Right cardiac atrium (tissue), 5 donors: ENCODE results near the gene CNTNAP2. TPM values are rescaled to one million over a fixed set of nuclear protein-coding genes. Genes with fewer than 3 reads are reported as not detected.

Experiments
- ATAC-seq, 2 donors: fragments of 200-7000 bp; cut with Tn5 transposase; one replicate each; pipeline versions ENCODE4 v1.8.0 to v1.9.1; 2020; ENCODE audit warnings: moderate library complexity in 2 of 2, mild to moderate bottlenecking in 1 of 2
- DNase-seq, 3 donors: peaks; one replicate each; pipeline ENCODE4 v3.0.0-alpha.2; 2020
- H3K27ac ChIP-seq: one replicate; pipeline ENCODE4 v1.5.1; 2013; ENCODE audit warnings: mild to moderate bottlenecking, low read length, control low read depth, moderate library complexity
- H3K27me3 ChIP-seq: one replicate; pipeline ENCODE4 v1.6.1; 2013; ENCODE audit not compliant: control insufficient read depth, insufficient read depth
- H3K4me1 ChIP-seq: one replicate; pipeline ENCODE4 v1.6.1; 2013; ENCODE audit warnings: low read length; ENCODE audit not compliant: control insufficient read depth, insufficient read depth
- H3K4me3 ChIP-seq: one replicate; pipeline ENCODE4 v1.5.1; 2013; ENCODE audit warnings: low read length, control low read depth
- H3K9me3 ChIP-seq: one replicate; pipeline ENCODE4 v1.6.1; 2013; ENCODE audit warnings: low read length; ENCODE audit not compliant: control insufficient read depth
- WGBS: extraction: QIAGEN DNeasy Blood & Tissue Kit; methylation state at CpG from one replicate; pipeline ENCODE4 v1.1.7; 2013; 5-methylcytosine and 5-hydroxymethylcytosine counted together
- intact Hi-C, 4 donors: fragments of 100-400 bp; cut with DNase I; formaldehyde crosslinking; loops; one replicate each; pipeline versions ENCODE4 v1.11.0 to v1.14.0; 2022 to 2023
- polyA plus RNA-seq: library from polyadenylated mRNA; stranded (reverse); fragments of 200-250 nt; gene quantifications from one replicate; pipeline ENCODE4 v1.2.3, GENCODE V29; 2013
- total RNA-seq, 4 donors: library from RNA; stranded (reverse); fragmentation: NEBNext Ultra II Directional; extraction: Animal tissue kit (Norgen Biotek cat#: 25700); gene quantifications; one replicate each; pipeline ENCODE4 v1.2.1, GENCODE V29; 2021
- donor health status: healthy with polysubstance abuse.
- donor health status: DM: no; HTN: yes; CAD: no.
- donor health status: DM: no; HTN: no; CAD: no.
- donor health status: DM: no; HTN: yes; CAD: no; lungs with severe emphysema.
- donor health status: DM: yes; HTN: yes; CAD: no.

CNTNAP2 gene
- total and polyA plus RNA-seq, 5 donors: 0.23 to 1.7 (median 0.91) TPM; not detected in 1

DNA sequence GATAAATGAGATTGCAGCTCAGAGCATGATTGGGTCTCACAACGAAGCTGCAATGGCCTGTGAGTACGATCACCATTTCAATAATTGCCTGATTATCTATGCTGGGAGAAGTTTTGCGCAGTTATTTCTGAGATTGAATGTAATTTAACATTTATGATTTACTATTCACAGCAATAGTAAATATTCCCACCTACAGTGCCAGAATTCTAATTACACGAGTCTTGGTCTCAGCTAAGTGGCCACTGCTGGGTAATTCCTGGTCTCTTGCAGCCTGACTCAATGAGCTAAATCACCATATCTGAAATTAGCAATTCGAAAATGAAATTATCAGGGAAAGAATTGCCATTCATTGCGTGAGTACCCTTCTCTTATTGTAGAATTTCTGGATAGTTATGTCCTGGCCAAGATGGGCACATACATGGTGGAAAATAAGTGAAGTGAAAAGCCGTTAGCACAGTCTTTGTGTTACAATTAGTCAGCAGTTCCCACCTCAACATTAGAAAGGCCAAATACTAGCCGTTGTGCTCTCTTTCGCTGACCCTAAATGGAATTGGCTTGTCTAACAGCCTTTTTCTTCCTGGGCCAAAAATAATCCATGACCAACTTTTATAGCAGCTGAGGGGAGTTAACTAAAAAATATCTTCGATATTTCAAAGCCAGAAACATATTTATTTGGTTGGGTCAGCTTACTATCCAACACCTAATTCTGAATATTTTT is 1793.0 kb downstream of the CNTNAP2 start:
- Histone ChIP-seq H3K4me3 (no peak overlapping the region), H3K9me3 (no peaks in the 10 kb centered on the region), H3K27ac (no peak overlapping the region), H3K4me1 (no peaks in the 10 kb centered on the region), H3K27me3 (no peaks in the 10 kb centered on the region)
- WGBS: 76% methylated on average over 10 of the region's 10 CpGs
- DNase-seq (no peak), ATAC-seq (no peak)
- intact Hi-C loops: no loop called here

DNA sequence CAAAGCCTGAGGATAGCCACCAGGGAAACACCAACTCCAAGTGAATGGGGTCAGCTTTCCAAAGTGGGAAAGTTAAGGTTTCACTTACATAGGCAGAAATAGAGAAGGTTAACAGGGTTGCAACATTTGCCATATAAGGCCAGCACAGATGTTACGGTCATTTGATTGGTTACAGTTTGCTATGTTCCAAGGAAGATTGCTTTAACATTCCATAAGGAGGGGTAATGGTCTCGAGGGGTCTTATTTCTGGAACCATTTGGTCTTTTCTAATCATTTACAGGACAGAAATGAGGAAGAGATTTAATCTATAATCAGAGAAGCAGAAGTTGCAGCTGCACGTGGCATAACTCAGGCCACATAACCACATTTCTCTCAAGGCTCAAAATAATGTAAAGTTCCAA is 1794.6 kb downstream of the CNTNAP2 start:
- H3K4me3 ChIP-seq: no peak overlapping the region
- no peaks in the 10 kb centered on the region for H3K9me3 ChIP-seq
- DNase-seq: no peak
- intact Hi-C loops: no loop called here
- WGBS: 34% methylated on average over 3 of the region's 3 CpGs
- no peak for ATAC-seq
- H3K27me3 ChIP-seq: no peaks in the 10 kb centered on the region
- no peaks in the 10 kb centered on the region for H3K4me1 ChIP-seq
- no peak overlapping the region for H3K27ac ChIP-seq

DNA sequence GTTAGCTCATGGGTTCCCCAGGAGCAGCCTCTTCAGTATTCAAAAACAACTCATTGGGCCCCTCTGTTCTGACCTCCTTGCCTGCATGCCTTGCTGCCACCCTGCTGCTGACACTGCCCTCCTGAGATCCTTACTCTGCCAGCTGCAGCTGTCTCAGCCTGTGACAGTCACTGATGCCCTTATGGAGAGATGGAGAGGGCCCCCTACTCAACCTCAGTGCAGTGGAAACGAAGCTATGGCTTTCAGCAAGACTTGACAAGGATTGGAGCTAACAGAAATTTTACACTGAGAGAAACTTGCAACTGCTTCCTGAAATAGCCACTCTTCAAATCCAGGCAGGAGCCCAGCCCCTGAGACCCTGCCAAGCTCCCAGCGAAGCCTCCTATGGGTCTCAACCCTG is 1795.7 kb downstream of the CNTNAP2 start:
- WGBS: 34% methylated on average over 2 of the region's 2 CpGs
- DNase-seq: no peak
- ATAC-seq: no peak

DNA sequence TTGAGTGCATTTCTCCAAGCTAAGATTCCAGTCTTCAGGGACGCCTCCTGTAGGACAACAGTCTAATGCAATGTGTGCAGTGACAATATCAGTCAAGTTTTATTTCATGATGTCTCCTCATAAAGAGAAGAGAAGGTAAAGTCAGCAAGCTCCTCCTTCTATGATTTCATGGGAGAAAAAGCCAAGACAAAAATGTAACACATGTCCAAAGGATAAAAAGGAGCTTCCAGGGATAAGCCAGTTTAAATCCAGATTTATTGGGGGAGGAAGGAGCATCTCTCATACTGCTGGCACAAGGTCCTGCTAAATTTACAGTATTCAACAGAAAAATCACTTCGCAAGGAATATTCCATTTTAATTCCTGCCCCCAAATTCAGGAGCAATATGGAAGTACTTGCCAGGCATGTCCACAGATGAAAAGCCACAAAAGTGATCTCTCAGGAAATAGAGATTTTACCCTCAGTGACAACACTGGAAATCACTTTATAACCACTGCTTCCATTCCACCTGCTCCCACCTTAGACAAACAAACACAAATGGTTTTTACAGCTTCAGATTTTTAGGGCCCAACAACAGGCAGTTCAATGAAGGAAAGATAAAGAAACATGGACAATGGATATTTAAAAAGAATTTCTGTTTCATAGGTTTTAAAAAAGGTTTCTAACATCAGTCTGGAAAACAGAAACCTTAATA is 1796.5 kb downstream of the CNTNAP2 start:
- no peaks in the 10 kb centered on the region for H3K9me3 ChIP-seq
- DNase-seq (no peak), ATAC-seq (no peak)
- no peaks in the 10 kb centered on the region for H3K4me1 ChIP-seq
- H3K27me3 ChIP-seq: no peaks in the 10 kb centered on the region
- WGBS: 88% methylated on average over 2 of the region's 2 CpGs
- H3K27ac ChIP-seq: no peak overlapping the region
- no peak overlapping the region for H3K4me3 ChIP-seq
- intact Hi-C loops: no loop called here

More for the DNA sequence above, 1795.7 kb downstream of the CNTNAP2 start:
- intact Hi-C loops: no loop called here
- Histone ChIP-seq H3K4me3 (no peak overlapping the region), H3K9me3 (no peaks in the 10 kb centered on the region), H3K4me1 (no peaks in the 10 kb centered on the region), H3K27ac (no peak overlapping the region), H3K27me3 (no peaks in the 10 kb centered on the region)

DNA sequence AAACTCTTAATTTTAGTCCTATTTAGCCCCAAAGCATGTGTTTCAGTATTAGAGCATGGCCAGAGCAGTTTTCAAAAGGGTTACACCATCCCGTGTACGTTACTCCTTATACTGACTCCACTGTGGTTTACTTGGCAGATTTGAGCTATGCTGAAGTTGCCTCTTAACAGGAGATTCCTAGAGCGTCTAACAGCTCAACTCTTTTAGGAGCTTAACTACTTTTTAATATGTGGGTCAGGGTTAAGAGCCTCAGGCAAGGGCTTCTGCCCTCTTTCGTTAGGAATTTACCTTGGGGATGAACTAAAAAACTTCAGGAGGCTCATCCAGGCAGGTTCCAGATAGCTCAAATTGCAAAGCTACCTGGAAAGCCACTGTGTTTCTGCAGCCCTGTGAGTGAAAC is 1799.2 kb downstream of the CNTNAP2 start:
- Histone ChIP-seq H3K4me3 (no peak overlapping the region), H3K4me1 (no peaks in the 10 kb centered on the region), H3K9me3 (no peaks in the 10 kb centered on the region), H3K27ac (no peak overlapping the region), H3K27me3 (no peaks in the 10 kb centered on the region)
- intact Hi-C loops: no loop called here
- 38% methylated on average over 4 of the region's 4 CpGs for WGBS
- no peak for DNase-seq
- ATAC-seq: no peak

DNA sequence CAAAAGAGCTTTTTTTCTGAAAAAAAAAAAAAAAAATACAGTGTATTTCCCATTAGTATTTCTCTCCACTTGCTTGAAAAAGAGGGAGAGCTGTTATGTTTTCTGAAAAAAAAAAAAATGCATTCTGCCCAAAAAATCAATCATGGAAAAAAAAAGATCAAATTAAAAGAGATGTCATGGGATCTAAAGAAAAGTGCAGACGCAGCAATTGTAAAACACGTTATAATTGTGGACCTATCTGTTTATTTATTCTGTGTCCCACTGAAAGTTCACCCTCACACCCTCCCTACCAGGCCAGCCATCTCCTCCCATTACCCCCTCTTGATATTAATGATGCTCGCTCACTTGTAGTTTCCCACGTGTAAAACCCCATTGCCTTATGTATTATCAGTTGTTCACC is 1800.0 kb downstream of the CNTNAP2 start:
- WGBS: 74% methylated on average over 4 of the region's 4 CpGs
- intact Hi-C loops: no loop called here

DNA sequence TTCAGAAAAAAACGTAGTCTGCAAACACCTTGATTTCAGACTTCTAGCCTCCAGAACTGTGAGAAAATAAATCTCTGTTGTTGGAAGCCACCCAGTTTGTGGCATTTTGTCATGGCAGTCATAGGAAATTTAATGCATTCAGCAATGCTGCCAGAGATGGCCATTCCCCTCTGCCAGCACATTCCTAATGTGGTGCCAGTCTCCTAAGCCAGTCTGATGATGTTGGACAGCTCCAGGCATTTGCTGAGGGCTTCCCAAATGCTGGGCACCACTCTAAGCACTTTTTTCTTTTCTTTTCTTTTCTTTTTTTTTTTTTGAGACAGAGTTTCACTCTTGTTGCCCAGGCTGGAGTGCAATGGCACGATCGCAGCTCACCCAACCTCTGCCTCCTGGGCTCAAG is 1807.2 kb downstream of the CNTNAP2 start:
- no peak for ATAC-seq
- Histone ChIP-seq H3K4me1 (no peaks in the 10 kb centered on the region), H3K27me3 (no peaks in the 10 kb centered on the region), H3K9me3 (no peaks in the 10 kb centered on the region), H3K27ac (no peak overlapping the region), H3K4me3 (no peak overlapping the region)
- DNase-seq: no peak
- 91% methylated on average over 3 of the region's 3 CpGs for WGBS
- intact Hi-C loops: no loop called here

More for the DNA sequence above, 1800.0 kb downstream of the CNTNAP2 start:
- ATAC-seq (no peak), DNase-seq (no peak)
- Histone ChIP-seq H3K4me1 (no peaks in the 10 kb centered on the region), H3K9me3 (no peaks in the 10 kb centered on the region), H3K27me3 (no peaks in the 10 kb centered on the region), H3K4me3 (no peak overlapping the region), H3K27ac (no peak overlapping the region)

DNA sequence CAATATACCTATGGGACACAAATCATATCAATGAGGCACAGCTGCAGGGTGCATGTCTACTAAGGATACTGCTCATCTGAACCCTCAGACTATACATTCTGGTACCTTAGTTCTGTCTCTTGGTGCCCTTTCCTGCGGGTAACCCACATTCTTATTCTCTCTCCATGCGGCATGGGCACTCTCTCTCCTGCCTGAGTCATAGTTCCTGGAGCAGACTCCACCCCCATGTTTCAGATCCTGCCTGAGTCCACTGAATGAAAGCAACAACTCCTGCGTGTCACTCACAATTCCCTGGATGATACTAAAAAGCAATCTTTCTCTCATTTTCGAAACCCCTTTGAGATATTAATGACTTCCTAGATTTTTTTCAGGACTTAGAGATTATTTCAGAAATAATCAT is 1820.8 kb downstream of the CNTNAP2 start:
- no peak overlapping the region for H3K4me3 ChIP-seq
- intact Hi-C loops: no loop called here
- no peaks in the 10 kb centered on the region for H3K27me3 ChIP-seq
- no peaks in the 10 kb centered on the region for H3K4me1 ChIP-seq
- 73% methylated on average over 4 of the region's 4 CpGs for whole genome bisulfite sequencing
- no peak overlapping the region for H3K27ac ChIP-seq
- ATAC-seq (no peak), DNase-seq (no peak)
- no peaks in the 10 kb centered on the region for H3K9me3 ChIP-seq

DNA sequence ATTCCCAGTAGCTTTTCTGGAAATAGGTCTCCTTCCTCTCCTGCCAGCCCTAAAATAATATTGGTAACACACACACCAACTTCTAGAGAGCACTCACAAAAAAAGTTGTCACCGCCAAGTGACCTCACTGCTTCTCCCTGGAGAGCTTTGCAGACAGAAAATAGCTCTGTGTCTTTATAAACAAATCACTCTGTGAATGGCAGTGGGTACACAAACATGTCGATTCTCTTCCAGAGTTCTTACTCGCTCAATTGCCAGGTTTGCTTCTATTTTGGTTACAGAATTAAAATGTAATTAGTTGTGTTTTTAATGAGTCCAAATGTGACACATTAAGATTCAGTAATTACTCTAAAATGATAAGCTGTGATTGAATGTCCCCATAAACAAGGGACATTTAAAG is 1824.8 kb downstream of the CNTNAP2 start:
- Histone ChIP-seq H3K9me3 (no peaks in the 10 kb centered on the region), H3K27me3 (no peaks in the 10 kb centered on the region), H3K27ac (no peak overlapping the region), H3K4me3 (no peak overlapping the region), H3K4me1 (no peaks in the 10 kb centered on the region)
- intact Hi-C loops: no loop called here
- WGBS: 49% methylated on average over 3 of the region's 3 CpGs
- no peak for ATAC-seq
- DNase-seq: no peak

DNA sequence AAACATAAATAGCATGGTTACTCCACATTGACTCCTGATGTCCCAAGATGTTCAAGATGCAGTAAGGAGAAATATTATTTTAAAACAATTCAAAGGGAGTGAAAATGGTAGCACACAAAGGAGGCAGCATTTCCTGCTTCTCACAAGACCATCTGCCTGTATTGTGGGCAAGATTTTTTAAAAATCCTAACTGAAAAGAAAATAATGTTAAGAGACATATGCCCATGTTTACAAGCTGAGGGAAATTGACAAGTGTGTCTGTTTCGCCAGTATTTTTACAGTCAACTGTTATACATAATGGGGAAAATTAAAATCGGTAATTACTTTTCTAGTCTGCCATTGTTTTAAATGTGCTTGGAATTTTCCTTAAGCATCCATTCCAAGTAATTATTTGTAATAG is 1827.7 kb downstream of the CNTNAP2 start:
- Histone ChIP-seq H3K27me3 (no peaks in the 10 kb centered on the region), H3K27ac (no peak overlapping the region), H3K9me3 (no peaks in the 10 kb centered on the region), H3K4me1 (no peaks in the 10 kb centered on the region), H3K4me3 (no peak overlapping the region)
- ATAC-seq (no peak), DNase-seq (no peak)
- WGBS: 91% methylated on average over 2 of the region's 2 CpGs
- intact Hi-C loops: no loop called here

DNA sequence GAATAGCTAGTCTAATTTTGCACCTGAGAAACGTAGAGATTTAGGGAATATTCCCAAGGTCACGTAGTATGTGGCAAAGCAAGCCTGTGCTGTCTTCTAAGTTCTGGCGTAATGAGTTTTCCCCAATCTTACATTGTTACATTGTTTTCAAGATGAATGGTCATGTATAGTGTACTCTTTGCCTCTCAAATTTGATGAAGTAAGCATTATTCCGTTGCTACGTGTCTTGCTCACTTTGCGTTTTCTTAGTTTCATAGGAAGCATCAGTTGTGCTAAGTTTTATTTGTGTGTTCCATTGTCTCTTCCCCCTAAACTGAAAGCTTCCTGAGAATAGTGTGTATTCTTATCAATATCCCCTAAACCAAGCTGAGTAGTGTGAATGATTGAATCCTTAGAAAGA is 1836.3 kb downstream of the CNTNAP2 start:
- Histone ChIP-seq H3K27ac (no peak overlapping the region), H3K27me3 (no peaks in the 10 kb centered on the region), H3K9me3 (no peaks in the 10 kb centered on the region), H3K4me1 (no peaks in the 10 kb centered on the region), H3K4me3 (no peak overlapping the region)
- intact Hi-C loops: no loop called here
- DNase-seq: no peak
- no peak for ATAC-seq
- 87% methylated on average over 6 of the region's 6 CpGs for WGBS
